ENCODE measurements around the gene ARL15. TPM values are rescaled to one million over a fixed set of nuclear protein-coding genes. Genes with fewer than 3 reads are reported as not detected.

The ARL15 gene
- total RNA-seq, 4 donors from 2014 or later = 36.2 to 338 (median 69.0) TPM

GRCh38 chr5:54195701-54196100 is 114.7 kb downstream of the ARL15 start:
- no peak overlapping the region for H3K27ac ChIP-seq
- H3K4me3 ChIP-seq = no peak overlapping the region
- H3K9me3 ChIP-seq = no peaks in the 10 kb centered on the region
- no peak for TF ChIP-seq POLR2A (IDR thresholded peaks at IDR 0.05)
- TF ChIP-seq, protein P1, sequence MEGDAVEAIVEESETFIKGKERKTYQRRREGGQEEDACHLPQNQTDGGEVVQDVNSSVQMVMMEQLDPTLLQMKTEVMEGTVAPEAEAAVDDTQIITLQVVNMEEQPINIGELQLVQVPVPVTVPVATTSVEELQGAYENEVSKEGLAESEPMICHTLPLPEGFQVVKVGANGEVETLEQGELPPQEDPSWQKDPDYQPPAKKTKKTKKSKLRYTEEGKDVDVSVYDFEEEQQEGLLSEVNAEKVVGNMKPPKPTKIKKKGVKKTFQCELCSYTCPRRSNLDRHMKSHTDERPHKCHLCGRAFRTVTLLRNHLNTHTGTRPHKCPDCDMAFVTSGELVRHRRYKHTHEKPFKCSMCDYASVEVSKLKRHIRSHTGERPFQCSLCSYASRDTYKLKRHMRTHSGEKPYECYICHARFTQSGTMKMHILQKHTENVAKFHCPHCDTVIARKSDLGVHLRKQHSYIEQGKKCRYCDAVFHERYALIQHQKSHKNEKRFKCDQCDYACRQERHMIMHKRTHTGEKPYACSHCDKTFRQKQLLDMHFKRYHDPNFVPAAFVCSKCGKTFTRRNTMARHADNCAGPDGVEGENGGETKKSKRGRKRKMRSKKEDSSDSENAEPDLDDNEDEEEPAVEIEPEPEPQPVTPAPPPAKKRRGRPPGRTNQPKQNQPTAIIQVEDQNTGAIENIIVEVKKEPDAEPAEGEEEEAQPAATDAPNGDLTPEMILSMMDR (IDR thresholded peaks at IDR 0.05) = no peak
- intact Hi-C loops (cut with DNase I; ENCODE audit: low total_unique reads) = no loop called here
- H3K36me3 ChIP-seq = no peaks in the 10 kb centered on the region
- no peaks in the 10 kb centered on the region for H3K4me1 ChIP-seq
- no peak for DNase-seq
- no peaks in the 10 kb centered on the region for H3K27me3 ChIP-seq

DNA sequence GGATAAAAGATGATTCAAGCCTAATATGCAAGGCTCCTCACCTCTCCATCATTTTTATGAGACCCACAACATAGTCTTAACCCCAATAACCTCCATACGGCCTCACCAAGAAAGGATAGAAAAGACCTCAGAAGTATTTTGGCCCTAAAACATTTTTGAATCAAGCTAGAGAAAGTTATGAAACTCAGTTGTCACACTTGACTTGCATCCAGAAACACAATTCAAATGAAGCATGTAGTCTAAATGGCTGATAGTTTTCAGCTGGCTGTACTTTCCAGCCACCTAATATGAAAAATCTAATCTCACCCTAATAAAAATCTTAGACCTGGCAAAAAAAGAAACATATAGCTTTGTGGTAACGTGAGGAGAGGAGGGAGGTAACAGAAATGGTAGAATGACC is 116.1 kb downstream of the ARL15 start:
- Histone ChIP-seq H3K27me3 (no peaks in the 10 kb centered on the region), H3K9me3 (no peaks in the 10 kb centered on the region), H3K36me3 (no peaks in the 10 kb centered on the region), H3K4me3 (no peak overlapping the region), H3K27ac (no peak overlapping the region), H3K4me1 (no peaks in the 10 kb centered on the region)
- no peak for DNase-seq
- intact Hi-C loops (cut with DNase I; ENCODE audit: low total_unique reads) = no loop called here
- TF ChIP-seq, protein P1 (IDR thresholded peaks at IDR 0.05) = no peak
- TF ChIP-seq POLR2A (IDR thresholded peaks at IDR 0.05) = no peak

- Histone ChIP-seq H3K9me3 (no peaks in the 10 kb centered on the region), H3K36me3 (no peaks in the 10 kb centered on the region), H3K4me1 (no peaks in the 10 kb centered on the region), H3K27me3 (no peaks in the 10 kb centered on the region), H3K4me3 (no peak overlapping the region), H3K27ac (no peak overlapping the region)
- no peak for DNase-seq
- intact Hi-C loops (cut with DNase I; ENCODE audit: low total_unique reads) = no loop called here
- TF ChIP-seq POLR2A (IDR thresholded peaks at IDR 0.05) = no peak
- TF ChIP-seq, protein P1 (IDR thresholded peaks at IDR 0.05) = no peak
Measured at GRCh38 chr5:54187694-54188093, 122.7 kb downstream of the ARL15 start.

GRCh38 chr5:54186912-54187445 is 123.4 kb downstream of the ARL15 start:
- Histone ChIP-seq H3K4me3 (no peak overlapping the region), H3K27me3 (no peaks in the 10 kb centered on the region), H3K36me3 (no peaks in the 10 kb centered on the region), H3K4me1 (no peaks in the 10 kb centered on the region), H3K9me3 (no peaks in the 10 kb centered on the region), H3K27ac (no peak overlapping the region)
- DNase-seq = no peak
- TF ChIP-seq, protein P1 (IDR thresholded peaks at IDR 0.05) = no peak
- TF ChIP-seq POLR2A (IDR thresholded peaks at IDR 0.05) = no peak
- intact Hi-C loops (cut with DNase I; ENCODE audit: low total_unique reads) = no loop called here

DNA sequence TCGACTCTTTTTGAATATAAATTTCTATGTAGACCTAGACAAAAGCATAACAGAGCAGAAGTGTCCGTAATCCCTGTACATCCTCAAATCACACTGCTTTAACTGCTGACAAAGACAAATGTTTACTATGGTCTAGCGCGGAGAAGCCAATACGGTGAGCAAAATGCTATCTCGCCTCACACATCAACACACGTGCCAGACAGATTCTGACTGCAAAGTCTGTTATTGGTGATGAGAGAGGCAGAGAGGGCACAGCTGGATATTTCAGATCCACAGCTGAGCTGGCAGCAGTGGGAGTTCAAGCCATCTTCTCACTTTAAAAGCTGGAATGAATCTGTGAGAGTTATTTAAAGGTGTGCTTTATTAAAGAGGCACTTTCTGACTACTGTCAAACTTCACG is 124.3 kb downstream of the ARL15 start:
- H3K4me1 ChIP-seq = no peaks in the 10 kb centered on the region
- no peak for DNase-seq
- no peaks in the 10 kb centered on the region for H3K36me3 ChIP-seq
- no peaks in the 10 kb centered on the region for H3K9me3 ChIP-seq
- intact Hi-C loops (cut with DNase I; ENCODE audit: low total_unique reads) = no loop called here
- no peaks in the 10 kb centered on the region for H3K27me3 ChIP-seq
- H3K4me3 ChIP-seq = no peak overlapping the region
- no peak overlapping the region for H3K27ac ChIP-seq
- TF ChIP-seq, protein P1 (IDR thresholded peaks at IDR 0.05) = no peak
- no peak for TF ChIP-seq POLR2A (IDR thresholded peaks at IDR 0.05)
